Progenitor cell of endocrine pancreas (in vitro differentiated cells): Measurements from ENCODE around the gene MED12L. TPM values are rescaled to one million over a fixed set of nuclear protein-coding genes. Genes with fewer than 3 reads are reported as not detected.

Experiments
- DNase-seq: peaks from one replicate; pipeline ENCODE4 v3.0.0; 2021; ENCODE audit warnings: low spot score; ENCODE audit not compliant: unreplicated experiment
- H3K27ac Mint-ChIP-seq: 2 replicates; pipeline ENCODE4 v1.8.0; 2021; ENCODE audit warnings: mild to moderate bottlenecking, moderate library complexity, mixed read lengths
- H3K27me3 Mint-ChIP-seq: 2 replicates; pipeline ENCODE4 v1.8.0; 2021; ENCODE audit warnings: mixed read lengths
- H3K36me3 Mint-ChIP-seq: 2 replicates; pipeline ENCODE4 v1.8.0; 2022; ENCODE audit warnings: mixed read lengths; ENCODE audit not compliant: insufficient read depth
- H3K4me1 Mint-ChIP-seq: 2 replicates; pipeline ENCODE4 v1.8.0; 2021; ENCODE audit warnings: low read depth, mixed read lengths
- H3K4me3 Mint-ChIP-seq: 2 replicates; pipeline ENCODE4 v1.8.0; 2021; ENCODE audit warnings: low read depth, mild to moderate bottlenecking, moderate library complexity, mixed read lengths
- H3K9me3 Mint-ChIP-seq: 2 replicates; pipeline ENCODE4 v1.8.0; 2021; ENCODE audit warnings: low read depth, mixed read lengths
- CTCF ChIP-seq: fragments of 200-600 bp; sonication (generic); IDR thresholded peaks from one replicate; pipeline ENCODE4 v1.5.0; 2021; ENCODE audit warnings: antibody characterized with exemption, mild to moderate bottlenecking; ENCODE audit not compliant: unreplicated experiment
- total RNA-seq: library from RNA; stranded (reverse); gene quantifications from 2 replicates; pipeline ENCODE4 v1.2.1, GENCODE V29; 2021

The MED12L gene
- total RNA-seq, 1 donor from 2014 or later = 8.9 TPM

GRCh38 chr3:151394611-151395010 is 309.1 kb downstream of the MED12L start:
- no peak for DNase-seq
- H3K4me1 Mint-ChIP-seq = no peaks in the 10 kb centered on the region
- H3K27ac Mint-ChIP-seq = no peak overlapping the region
- H3K27me3 Mint-ChIP-seq = no peaks in the 10 kb centered on the region
- no peak for TF ChIP-seq CTCF
- peaks cover 3% of the 10 kb centered on the region for H3K9me3 Mint-ChIP-seq
- no peak overlapping the region for H3K4me3 Mint-ChIP-seq
- H3K36me3 Mint-ChIP-seq = peaks cover 3% of the 10 kb centered on the region

- Mint-ChIP-seq H3K27ac (no peak overlapping the region), H3K4me1 (no peaks in the 10 kb centered on the region), H3K9me3 (peaks cover 3% of the 10 kb centered on the region), H3K27me3 (no peaks in the 10 kb centered on the region), H3K36me3 (peaks cover 3% of the 10 kb centered on the region), H3K4me3 (no peak overlapping the region)
- TF ChIP-seq CTCF = no peak
- no peak for DNase-seq
These were observed 310.3 kb downstream of the MED12L start for GRCh38 chr3:151395806-151396205.

- no peaks in the 10 kb centered on the region for H3K9me3 Mint-ChIP-seq
- H3K27me3 Mint-ChIP-seq = no peaks in the 10 kb centered on the region
- no peaks in the 10 kb centered on the region for H3K36me3 Mint-ChIP-seq
- H3K4me3 Mint-ChIP-seq = no peak overlapping the region
- DNase-seq = no peak
- no peak overlapping the region for H3K27ac Mint-ChIP-seq
- TF ChIP-seq CTCF = no peak
- H3K4me1 Mint-ChIP-seq = peaks cover 2% of the 10 kb centered on the region
These were observed 313.4 kb downstream of the MED12L start for GRCh38 chr3:151398895-151399294.

- Mint-ChIP-seq H3K4me3 (no peak overlapping the region), H3K27ac (no peak overlapping the region), H3K36me3 (no peaks in the 10 kb centered on the region), H3K27me3 (no peaks in the 10 kb centered on the region), H3K4me1 (peaks cover 2% of the 10 kb centered on the region), H3K9me3 (no peaks in the 10 kb centered on the region)
- TF ChIP-seq CTCF = no peak
- no peak for DNase-seq
These were observed 314.9 kb downstream of the MED12L start for GRCh38 chr3:151400341-151400740.

GRCh38 chr3:151402349-151402748 is 316.9 kb downstream of the MED12L start:
- no peak for TF ChIP-seq CTCF

More at GRCh38 chr3:151402349-151402748, 316.9 kb downstream of the MED12L start:
- Mint-ChIP-seq H3K27ac (no peak overlapping the region), H3K9me3 (no peaks in the 10 kb centered on the region), H3K4me3 (no peak overlapping the region), H3K36me3 (no peaks in the 10 kb centered on the region), H3K27me3 (no peaks in the 10 kb centered on the region), H3K4me1 (peaks cover 2% of the 10 kb centered on the region)
- DNase-seq = no peak
